Activated naive CD8-positive, alpha-beta T cell treated with anti-CD3 and anti-CD28 coated beads, Interleukin-2, amount 10 ng/mL, durations not matched to agents 7 days and 5 days (primary cell): ENCODE results near the gene ATRIP. TPM values are rescaled to one million over a fixed set of nuclear protein-coding genes. Genes with fewer than 3 reads are reported as not detected.

ENCODE experiments used
- ATAC-seq: fragments of 150-1000 bp; cut with Tn5 transposase; one replicate; pipeline ENCODE4 v1.10.0; 2021; ENCODE audit warnings: low read depth, moderate library complexity
- POLR2A ChIA-PET: fragments of 350-600 bp; sonication (Branson Sonifier 250); formaldehyde crosslinking; loops from one replicate; lab custom pipeline; 2021; ENCODE audit warnings: antibody characterized with exemption; lab: Charles Lee
- DNase-seq: peaks from one replicate; pipeline ENCODE4 v3.0.0; 2021
- H3K27ac Mint-ChIP-seq: one replicate; pipeline ENCODE4 v1.8.0; 2022; ENCODE audit warnings: mild to moderate bottlenecking, mixed read lengths
- H3K27me3 Mint-ChIP-seq: one replicate; pipeline ENCODE4 v1.8.0; 2022; ENCODE audit warnings: mild to moderate bottlenecking, moderate library complexity, mixed read lengths
- H3K36me3 Mint-ChIP-seq: one replicate; pipeline ENCODE4 v1.8.0; 2021; ENCODE audit warnings: mild to moderate bottlenecking, mixed read lengths
- H3K4me1 Mint-ChIP-seq: one replicate; pipeline ENCODE4 v1.8.0; 2021; ENCODE audit warnings: mixed read lengths
- H3K4me3 Mint-ChIP-seq: one replicate; pipeline ENCODE4 v1.8.0; 2022; ENCODE audit warnings: mild to moderate bottlenecking, moderate library complexity, mixed read lengths
- H3K9me3 Mint-ChIP-seq: one replicate; pipeline ENCODE4 v1.8.0; 2021; ENCODE audit warnings: mixed read lengths
- total RNA-seq, 2 experiments: library from RNA; stranded (reverse); gene quantifications; one replicate each; pipeline ENCODE4 v1.2.3, GENCODE V29; 2021

ATRIP gene
- total RNA-seq, 2 experiments from 2014 or later: 17.0 to 19.9 TPM

DNA sequence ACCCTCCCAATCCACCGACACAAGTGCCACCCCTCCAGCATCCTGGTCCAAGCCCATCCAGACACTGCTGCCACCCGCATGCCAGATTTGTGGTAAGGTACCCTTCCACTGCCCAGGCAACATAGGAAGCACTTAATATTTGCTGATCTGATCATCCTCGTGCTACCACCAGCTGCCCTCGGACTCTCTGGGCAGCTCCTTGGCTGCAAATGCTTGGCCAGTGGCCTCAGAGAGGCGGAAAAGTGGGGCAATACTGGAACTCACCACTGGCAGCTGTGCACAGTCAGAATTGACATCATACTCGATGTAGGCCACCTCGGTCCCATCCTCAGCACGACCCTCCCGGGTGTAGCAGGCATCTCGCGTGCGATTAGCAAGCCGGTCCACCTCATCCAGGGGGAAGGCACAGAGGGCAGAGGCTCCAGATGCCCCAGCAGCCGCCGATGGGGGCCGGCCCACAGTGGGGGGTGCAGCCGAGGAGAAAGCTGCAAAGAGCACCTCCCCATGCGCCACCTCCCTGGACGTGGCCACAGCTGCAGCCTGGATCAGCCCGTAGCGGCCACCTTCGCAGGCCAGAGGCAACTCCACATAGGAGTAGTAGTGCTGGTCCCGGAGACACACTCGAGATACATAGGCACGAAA lies 23.2 kb upstream of the ATRIP start:
- H3K27me3 Mint-ChIP-seq: peaks cover 14% of the 10 kb centered on the region
- ATAC-seq (no peak), DNase-seq (no peak)
- no peak overlapping the region for H3K4me3 Mint-ChIP-seq
- H3K9me3 Mint-ChIP-seq: no peaks in the 10 kb centered on the region
- no peaks in the 10 kb centered on the region for H3K36me3 Mint-ChIP-seq
- peaks cover 3% of the 10 kb centered on the region for H3K4me1 Mint-ChIP-seq
- POLR2A ChIA-PET: interaction anchor here (1.0 kb wide), 2 partner anchors 16 to 45 kb away, joined by 3 read pairs; partner anchors contain the start of genes CCDC51 and TMA7
- H3K27ac Mint-ChIP-seq: no peak overlapping the region

DNA sequence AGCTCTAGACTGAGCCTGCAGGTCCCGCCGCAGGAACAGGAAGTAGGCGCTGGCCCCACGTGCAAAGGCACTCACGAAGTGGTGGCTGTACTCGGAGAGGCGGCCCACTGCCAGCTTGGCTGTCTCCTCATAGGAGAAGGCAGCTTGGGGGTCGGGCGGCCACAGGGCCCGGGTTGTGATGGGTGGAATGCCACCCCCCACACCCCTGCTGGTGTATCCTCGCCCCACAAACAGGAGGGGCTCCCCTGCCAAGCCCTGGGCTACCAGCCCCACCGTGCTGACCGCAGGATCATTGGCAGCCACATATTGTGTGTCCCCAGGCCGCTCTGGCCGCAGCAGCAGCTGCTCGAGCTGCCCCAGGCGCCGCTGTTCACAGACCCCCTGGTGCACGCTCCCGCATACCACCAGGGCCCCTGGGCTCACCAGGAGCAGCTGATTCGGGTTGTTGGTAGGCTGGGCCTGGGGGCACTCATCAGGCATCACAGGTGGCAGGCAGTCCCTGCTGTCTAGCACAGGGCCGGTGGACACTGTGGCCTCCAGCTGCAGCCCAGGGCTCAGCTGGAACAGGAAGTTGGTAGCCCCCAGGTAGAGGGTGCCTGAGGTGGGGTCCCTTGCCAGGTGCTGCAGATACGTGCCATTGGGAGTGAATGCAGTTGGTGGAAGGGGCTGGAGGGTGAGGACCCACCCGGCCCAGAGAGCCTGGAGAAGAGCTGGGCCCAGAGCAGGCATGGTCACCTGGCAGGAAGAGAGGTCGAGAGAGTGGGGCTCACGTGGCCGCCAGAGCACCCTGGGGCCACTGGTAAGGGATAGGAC lies 22.4 kb upstream of the ATRIP start:
- no peak for DNase-seq
- Mint-ChIP-seq H3K27ac (no peak overlapping the region), H3K27me3 (peaks cover 17% of the 10 kb centered on the region), H3K36me3 (no peaks in the 10 kb centered on the region), H3K4me1 (peaks cover 3% of the 10 kb centered on the region), H3K9me3 (no peaks in the 10 kb centered on the region), H3K4me3 (no peak overlapping the region)
- ATAC-seq: no peak
- POLR2A ChIA-PET: interaction anchor here (1.0 kb wide), 2 partner anchors 16 to 44 kb away, joined by 3 read pairs; partner anchors contain the start of genes CCDC51 and TMA7

DNA sequence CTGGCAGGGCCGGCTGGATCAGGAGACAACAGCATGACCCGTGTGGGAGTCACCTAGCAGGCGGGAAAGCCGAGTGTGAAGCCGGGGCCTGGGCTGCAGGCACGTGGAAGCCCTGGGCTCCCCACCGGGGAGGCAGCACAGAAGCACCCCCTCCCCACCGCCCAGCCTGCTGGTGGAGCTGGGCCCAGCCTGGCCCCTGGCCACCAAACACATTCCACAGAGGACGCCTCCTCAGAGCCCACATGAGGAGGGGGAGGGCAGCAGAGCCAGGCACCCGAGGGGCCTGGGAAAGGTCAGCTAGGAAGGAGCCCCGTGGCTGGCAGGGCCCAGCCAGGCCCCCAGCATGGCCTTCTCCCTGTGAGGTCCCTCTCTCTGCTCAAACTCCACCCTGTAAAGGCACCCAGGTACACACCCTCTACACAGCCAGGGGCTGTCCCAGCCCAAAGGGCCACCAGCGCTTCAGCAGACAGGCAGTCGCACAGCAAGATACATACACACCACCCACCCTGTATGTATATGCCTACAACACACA lies 21.2 kb upstream of the ATRIP start:
- POLR2A ChIA-PET: no interaction called here
- no peak for DNase-seq
- H3K36me3 Mint-ChIP-seq: no peaks in the 10 kb centered on the region
- H3K9me3 Mint-ChIP-seq: no peaks in the 10 kb centered on the region
- H3K27ac Mint-ChIP-seq: no peak overlapping the region
- peaks cover 19% of the 10 kb centered on the region for H3K27me3 Mint-ChIP-seq
- H3K4me3 Mint-ChIP-seq: no peak overlapping the region
- no peak for ATAC-seq
- peaks cover 5% of the 10 kb centered on the region for H3K4me1 Mint-ChIP-seq

DNA sequence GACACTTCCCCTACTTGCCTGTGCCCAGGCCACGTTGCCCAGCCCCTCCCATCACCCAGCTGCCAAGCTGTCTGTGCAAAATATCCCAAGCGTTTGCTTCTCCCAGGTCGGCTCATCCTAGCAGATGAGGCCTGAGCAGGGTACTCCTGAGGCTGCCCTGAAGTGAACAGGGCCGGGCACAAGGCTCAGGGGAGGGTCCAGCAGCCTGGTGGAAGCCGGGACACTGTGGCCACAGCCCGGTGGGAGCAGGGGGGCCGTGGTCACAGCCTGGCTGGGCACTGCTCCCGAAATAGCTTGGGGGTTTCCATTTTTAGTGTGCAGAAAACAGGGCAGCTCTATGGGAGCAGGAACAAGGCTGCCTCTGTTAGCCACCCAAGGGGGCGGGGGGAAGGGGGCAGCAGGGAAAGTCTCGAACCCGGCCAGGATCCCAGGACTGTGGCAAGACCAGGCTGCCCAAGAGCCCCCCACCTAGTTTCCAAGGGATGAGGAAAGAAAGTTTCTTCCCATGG lies 20.1 kb upstream of the ATRIP start:
- Mint-ChIP-seq H3K36me3 (no peaks in the 10 kb centered on the region), H3K4me1 (peaks cover 5% of the 10 kb centered on the region), H3K27me3 (peaks cover 19% of the 10 kb centered on the region), H3K9me3 (no peaks in the 10 kb centered on the region), H3K4me3 (no peak overlapping the region), H3K27ac (no peak overlapping the region)
- no peak for ATAC-seq
- no peak for DNase-seq
- POLR2A ChIA-PET: no interaction called here

DNA sequence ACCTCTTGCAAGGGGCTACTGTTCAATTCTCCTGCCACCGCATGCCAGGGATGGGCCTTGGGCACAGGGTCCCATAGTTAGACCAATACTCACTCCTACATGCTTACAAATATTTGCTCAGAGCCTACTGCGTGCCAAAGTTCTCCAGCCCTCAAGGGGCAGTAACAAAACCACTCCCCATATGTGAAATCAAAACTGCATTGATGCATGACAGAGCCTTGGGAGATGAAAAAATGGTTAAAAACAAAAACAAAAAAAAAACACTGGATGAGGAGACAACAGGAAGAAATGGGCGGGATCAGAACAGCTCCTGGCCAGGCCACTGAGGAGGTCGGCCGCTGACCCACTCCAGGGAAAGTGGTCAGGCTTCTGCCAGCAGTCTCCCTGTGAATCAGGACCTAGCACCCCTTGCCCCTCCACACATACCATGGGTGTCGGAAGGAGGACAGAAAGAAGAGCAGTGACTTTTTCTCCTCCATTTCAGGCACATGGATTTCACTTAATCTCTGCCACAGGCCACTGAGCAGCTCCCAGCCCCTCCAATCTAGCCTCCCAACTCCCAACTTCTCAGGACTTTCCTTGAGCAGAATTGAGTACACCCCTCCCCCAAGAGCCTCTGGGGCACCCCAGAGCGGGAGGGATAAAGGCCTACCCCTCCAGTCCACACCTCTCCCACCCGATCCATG lies 19.4 kb upstream of the ATRIP start:
- POLR2A ChIA-PET: no interaction called here
- ATAC-seq: no peak
- no peak overlapping the region for H3K4me3 Mint-ChIP-seq

DNA sequence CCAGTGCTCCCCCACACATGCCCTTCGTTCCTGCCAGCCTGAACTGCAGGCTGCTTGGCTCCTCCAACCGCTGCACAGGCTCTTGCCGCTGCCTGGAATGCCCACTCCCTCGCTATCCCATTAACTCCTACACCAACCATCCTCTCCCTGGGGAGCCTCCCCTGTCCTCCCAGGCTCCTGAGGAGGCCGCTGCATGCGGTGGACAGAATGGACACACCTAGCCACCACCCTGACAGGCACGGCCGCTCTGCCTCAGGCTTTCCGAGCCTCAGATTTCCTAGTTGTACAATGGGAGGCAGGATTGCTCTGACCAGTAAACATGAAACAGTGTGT lies 18.9 kb upstream of the ATRIP start:
- no peak for ATAC-seq
- H3K4me3 Mint-ChIP-seq: no peak overlapping the region
- POLR2A ChIA-PET: no interaction called here

More for the DNA sequence above, 19.4 kb upstream of the ATRIP start:
- peaks cover 3% of the 10 kb centered on the region for H3K36me3 Mint-ChIP-seq
- peaks cover 19% of the 10 kb centered on the region for H3K27me3 Mint-ChIP-seq
- H3K27ac Mint-ChIP-seq: no peak overlapping the region
- no peak for DNase-seq
- no peaks in the 10 kb centered on the region for H3K9me3 Mint-ChIP-seq
- H3K4me1 Mint-ChIP-seq: peaks cover 5% of the 10 kb centered on the region

DNA sequence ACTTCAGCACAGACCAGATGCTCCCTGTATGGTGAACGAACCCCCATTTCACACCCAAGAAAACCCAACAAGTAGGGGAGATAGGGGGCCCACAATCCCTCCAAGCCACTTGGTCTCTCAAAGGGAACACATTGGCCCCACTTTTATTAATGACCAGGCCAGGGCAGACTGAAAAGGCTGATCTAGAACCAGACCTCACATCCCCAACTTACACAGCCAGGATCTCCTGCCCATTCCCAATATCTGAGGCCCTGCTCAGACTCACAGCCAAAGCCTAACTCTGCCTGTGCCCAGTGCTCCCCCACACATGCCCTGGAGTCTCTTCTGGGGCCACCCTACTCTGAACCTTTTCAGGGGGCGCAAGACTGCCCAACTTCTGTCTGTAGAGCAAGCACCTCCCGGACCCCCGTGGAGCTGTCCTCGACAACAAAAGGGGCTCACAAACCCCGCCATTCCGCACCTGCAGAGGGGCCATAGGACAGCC lies 18.4 kb upstream of the ATRIP start:
- Mint-ChIP-seq H3K27ac (no peak overlapping the region), H3K9me3 (no peaks in the 10 kb centered on the region), H3K36me3 (peaks cover 3% of the 10 kb centered on the region), H3K4me3 (peak overlapping the region; percentile 15), H3K27me3 (peaks cover 19% of the 10 kb centered on the region), H3K4me1 (peaks cover 5% of the 10 kb centered on the region)
- DNase-seq (no peak), ATAC-seq (no peak)
- POLR2A ChIA-PET: interaction anchor here (1.0 kb wide), 1 partner anchor 12 kb away, joined by 3 read pairs; the partner anchor contains the start of gene CCDC51

More for the DNA sequence above, 18.9 kb upstream of the ATRIP start:
- Mint-ChIP-seq H3K9me3 (no peaks in the 10 kb centered on the region), H3K27ac (no peak overlapping the region), H3K36me3 (peaks cover 3% of the 10 kb centered on the region), H3K4me1 (peaks cover 5% of the 10 kb centered on the region), H3K27me3 (peaks cover 19% of the 10 kb centered on the region)
- DNase-seq: no peak

DNA sequence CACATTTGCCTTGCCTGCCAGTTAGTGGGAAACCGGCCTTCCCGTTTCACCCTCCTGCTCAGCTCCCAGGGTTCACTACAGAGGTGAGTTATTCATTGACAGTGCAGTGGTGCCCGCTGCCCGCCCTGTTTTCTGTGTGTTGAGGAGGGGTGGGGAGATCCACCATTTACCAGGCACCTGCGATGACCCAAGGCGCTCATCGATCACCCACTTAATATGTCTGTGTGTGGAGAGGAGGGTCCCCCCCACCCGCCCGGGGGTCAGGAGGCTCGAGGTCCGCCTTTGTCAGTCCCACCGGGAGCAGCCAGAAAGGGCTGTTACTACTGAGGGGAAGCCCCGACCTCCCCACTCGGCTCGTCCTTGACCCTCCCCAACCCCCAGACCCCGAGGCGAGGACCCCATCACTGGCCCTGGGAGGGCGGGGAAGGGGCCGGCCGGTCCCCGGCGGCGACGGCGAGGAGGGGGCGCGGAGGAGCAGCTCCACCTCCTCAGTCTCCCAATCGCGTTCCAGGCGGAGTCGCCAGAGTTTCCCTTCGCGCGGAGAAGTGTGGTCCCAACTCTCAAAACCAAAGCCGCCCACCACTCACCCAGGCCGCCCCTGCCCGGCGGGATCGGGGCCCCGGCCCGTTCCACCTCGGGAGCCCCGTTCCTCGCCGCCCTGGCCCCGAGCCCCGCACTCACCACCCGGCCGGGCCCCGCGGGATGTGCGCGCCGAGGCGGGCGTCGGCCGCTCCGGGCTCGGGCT lies 17.8 kb upstream of the ATRIP start:
- Mint-ChIP-seq H3K4me3 (no peak overlapping the region), H3K4me1 (peaks cover 5% of the 10 kb centered on the region), H3K9me3 (no peaks in the 10 kb centered on the region), H3K27ac (no peak overlapping the region), H3K27me3 (peaks cover 19% of the 10 kb centered on the region), H3K36me3 (peaks cover 3% of the 10 kb centered on the region)
- POLR2A ChIA-PET: interaction anchor here (1.0 kb wide), 1 partner anchor 11 kb away, joined by 3 read pairs; the partner anchor contains the start of gene CCDC51
- no peak for DNase-seq
- peak; percentile 66 for ATAC-seq

DNA sequence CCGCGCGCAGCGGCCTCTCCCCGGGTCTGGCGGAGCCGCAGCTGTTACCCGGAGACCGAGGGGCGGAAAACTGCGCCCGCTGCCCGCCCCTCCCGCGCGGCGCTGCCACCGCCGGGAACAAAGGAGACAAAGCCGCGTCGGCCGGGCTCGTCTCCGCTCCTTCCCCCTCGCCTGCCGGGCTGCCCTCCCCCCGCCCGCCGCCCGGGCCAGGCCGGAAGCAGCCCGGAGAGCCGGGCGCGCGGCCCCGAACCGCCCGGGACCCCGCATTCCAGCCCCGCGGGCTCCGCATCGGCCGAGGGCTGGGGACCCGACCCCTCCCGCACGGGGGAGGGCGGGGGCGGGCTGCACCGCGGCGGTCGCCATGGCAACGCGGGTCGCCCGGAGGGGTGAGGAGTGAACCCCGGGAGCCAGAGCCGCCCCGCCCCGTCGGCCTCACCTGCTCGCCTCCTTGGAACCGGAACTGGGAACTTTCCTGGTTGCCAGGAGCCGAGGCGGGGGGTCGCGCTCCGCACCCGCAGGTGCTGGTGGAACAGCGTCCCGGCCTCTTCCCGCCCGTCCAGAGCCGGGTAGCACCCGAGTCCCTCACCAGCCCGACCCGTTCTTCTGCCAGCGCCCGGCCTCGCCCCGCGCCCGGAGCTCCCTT lies 17.1 kb upstream of the ATRIP start:
- ATAC-seq (peak; percentile 71), DNase-seq (peak; percentile 75)
- H3K9me3 Mint-ChIP-seq: no peaks in the 10 kb centered on the region
- peaks cover 9% of the 10 kb centered on the region for H3K4me1 Mint-ChIP-seq
- peaks cover 3% of the 10 kb centered on the region for H3K36me3 Mint-ChIP-seq
- POLR2A ChIA-PET: interaction anchor here (0.9 to 1.0 kb wide), 2 partner anchors 10 kb away, joined by 3 read pairs; partner anchors contain the start of genes CCDC51 and TMA7
- H3K27ac Mint-ChIP-seq: peak overlapping the region; percentile 63
- H3K4me3 Mint-ChIP-seq: peak overlapping the region; percentile 86
- peaks cover 19% of the 10 kb centered on the region for H3K27me3 Mint-ChIP-seq

DNA sequence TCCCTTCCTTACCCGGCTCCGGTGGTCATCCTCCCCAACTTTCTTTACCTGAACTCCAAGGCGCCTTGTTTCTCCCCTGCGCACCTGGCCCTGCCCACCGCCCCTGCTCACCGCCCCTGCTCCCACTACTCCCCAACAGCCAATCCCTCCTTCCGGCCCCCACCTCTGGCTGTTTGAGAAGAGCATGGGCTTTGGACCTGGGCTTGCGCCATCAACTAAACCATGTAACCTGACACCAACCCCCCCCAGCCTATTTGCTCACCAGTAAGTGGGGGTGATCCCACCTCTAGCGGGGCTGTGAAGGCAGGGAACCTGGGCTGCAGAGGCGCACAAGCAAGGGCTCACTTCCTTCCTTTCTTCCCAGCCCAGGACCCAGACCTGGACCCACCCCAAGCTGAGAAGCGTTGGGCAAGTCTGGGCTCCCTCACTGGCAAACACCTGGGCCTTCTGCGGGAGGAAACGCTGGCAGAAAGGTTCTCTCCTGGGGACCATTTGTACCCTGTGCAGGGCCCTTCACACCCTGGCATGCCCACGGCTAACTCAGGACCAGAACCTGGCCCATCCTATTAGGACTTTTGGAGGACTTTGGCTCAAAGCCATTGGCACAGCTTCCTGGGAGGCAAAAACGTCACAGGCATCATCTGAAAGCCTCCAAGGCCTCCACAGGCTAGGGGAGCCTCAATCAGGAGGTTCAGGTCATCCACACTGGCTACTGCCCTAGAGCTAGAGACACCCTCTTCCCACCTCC lies 16.4 kb upstream of the ATRIP start, which contains the start of gene PLXNB1:
Gene PLXNB1 (minus strand): TSS at position 127 of the 748 bp plus-strand sequence. CDS start 5,475 bp downstream, outside the sequence.
- H3K36me3 Mint-ChIP-seq: peaks cover 3% of the 10 kb centered on the region
- DNase-seq (no peak), ATAC-seq (no peak)
- peaks cover 19% of the 10 kb centered on the region for H3K27me3 Mint-ChIP-seq
- H3K4me3 Mint-ChIP-seq: peak within 1 kb of the TSS; percentile 86
- H3K4me1 Mint-ChIP-seq: peaks cover 12% of the 10 kb centered on the region
- POLR2A ChIA-PET: interaction anchor here (0.9 kb wide), 1 partner anchor 10 kb away, joined by 3 read pairs; the partner anchor contains the start of genes CCDC51 and TMA7
- peak within 1 kb of the TSS; percentile 63 for H3K27ac Mint-ChIP-seq
- no peaks in the 10 kb centered on the region for H3K9me3 Mint-ChIP-seq

DNA sequence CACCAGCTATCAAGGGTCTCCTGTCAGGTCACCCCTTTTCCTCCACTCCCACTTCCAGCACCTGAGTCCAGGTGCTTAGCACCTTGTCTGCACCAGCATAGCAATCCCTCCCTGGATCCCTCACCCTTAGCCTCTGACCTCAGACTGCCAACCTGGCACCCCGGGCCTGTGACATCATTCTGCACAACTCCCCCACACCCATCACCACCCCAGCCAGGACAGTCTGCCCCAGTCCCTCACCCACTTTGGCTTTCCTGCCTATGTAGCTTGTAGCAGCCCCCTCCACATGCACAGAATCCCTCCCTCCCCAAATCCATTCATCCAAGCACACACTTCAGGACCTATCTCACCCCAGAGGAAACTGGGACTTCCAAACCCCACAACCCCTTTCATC lies 15.8 kb upstream of the ATRIP start:
- Mint-ChIP-seq H3K27ac (peak overlapping the region; percentile 13), H3K4me3 (no peak overlapping the region), H3K36me3 (peaks cover 3% of the 10 kb centered on the region), H3K9me3 (no peaks in the 10 kb centered on the region), H3K27me3 (peaks cover 19% of the 10 kb centered on the region), H3K4me1 (peaks cover 15% of the 10 kb centered on the region)
- DNase-seq: no peak
- ATAC-seq: no peak
- POLR2A ChIA-PET: interaction anchor here (0.9 kb wide), 1 partner anchor 9 kb away, joined by 3 read pairs; the partner anchor contains the start of genes CCDC51 and TMA7
